Activated gamma-delta T cell (primary cell): ENCODE data around the gene RPRML.

ENCODE experiments used
- DNase-seq: peaks from one replicate; lab custom pipeline; 2025; lab: John Stamatoyannopoulos, UW

The RPRML gene

GRCh38 chr17:46944931-46945330 is 34.1 kb downstream of the RPRML start:
- DNase-seq = no peak

GRCh38 chr17:46943501-46944393 is 35.3 kb downstream of the RPRML start:
- DNase-seq = no peak

- DNase-seq = no peak
Measured at GRCh38 chr17:46943218-46943500, 35.9 kb downstream of the RPRML start.

GRCh38 chr17:46942441-46943217 is 36.4 kb downstream of the RPRML start:
- no peak for DNase-seq

GRCh38 chr17:46940692-46941404 is 38.2 kb downstream of the RPRML start:
- DNase-seq = no peak

- DNase-seq = no peak
Measured at GRCh38 chr17:46935658-46936266, 43.3 kb downstream of the RPRML start.

- DNase-seq = no peak
Measured at GRCh38 chr17:46931596-46931995, 47.5 kb downstream of the RPRML start.

GRCh38 chr17:46930051-46930450 is 49.0 kb downstream of the RPRML start:
- no peak for DNase-seq

- DNase-seq = no peak
Measured at GRCh38 chr17:46929413-46929812, 49.6 kb downstream of the RPRML start.

- no peak for DNase-seq
Measured at GRCh38 chr17:46928467-46929261, 50.4 kb downstream of the RPRML start.
